Lung microvascular endothelial cell (primary cell): ENCODE results near the gene CSNK1G1. TPM values are rescaled to one million over a fixed set of nuclear protein-coding genes. Genes with fewer than 3 reads are reported as not detected.

Experiments
- DNase-seq, 2 donors: peaks; one replicate each; pipeline versions ENCODE4 v3.0.0 to v3.0.0-alpha.2; 2010; ENCODE audit warnings: low read depth in 2 of 2
- total RNA-seq: library from RNA; depleted of rRNA; stranded (reverse); fragments of >200 nt; gene quantifications from 2 replicates; pipeline ENCODE4 v1.2.1, GENCODE V29; 2014

Gene CSNK1G1
- total RNA-seq, 1 donor from 2014 or later, result 16.1 TPM

GRCh38 chr15:64197425-64197824, 158.5 kb downstream of the CSNK1G1 start:
- DNase-seq, result no peak

- no peak for DNase-seq
Measured at GRCh38 chr15:64193971-64194370, 162.0 kb downstream of the CSNK1G1 start.

DNA sequence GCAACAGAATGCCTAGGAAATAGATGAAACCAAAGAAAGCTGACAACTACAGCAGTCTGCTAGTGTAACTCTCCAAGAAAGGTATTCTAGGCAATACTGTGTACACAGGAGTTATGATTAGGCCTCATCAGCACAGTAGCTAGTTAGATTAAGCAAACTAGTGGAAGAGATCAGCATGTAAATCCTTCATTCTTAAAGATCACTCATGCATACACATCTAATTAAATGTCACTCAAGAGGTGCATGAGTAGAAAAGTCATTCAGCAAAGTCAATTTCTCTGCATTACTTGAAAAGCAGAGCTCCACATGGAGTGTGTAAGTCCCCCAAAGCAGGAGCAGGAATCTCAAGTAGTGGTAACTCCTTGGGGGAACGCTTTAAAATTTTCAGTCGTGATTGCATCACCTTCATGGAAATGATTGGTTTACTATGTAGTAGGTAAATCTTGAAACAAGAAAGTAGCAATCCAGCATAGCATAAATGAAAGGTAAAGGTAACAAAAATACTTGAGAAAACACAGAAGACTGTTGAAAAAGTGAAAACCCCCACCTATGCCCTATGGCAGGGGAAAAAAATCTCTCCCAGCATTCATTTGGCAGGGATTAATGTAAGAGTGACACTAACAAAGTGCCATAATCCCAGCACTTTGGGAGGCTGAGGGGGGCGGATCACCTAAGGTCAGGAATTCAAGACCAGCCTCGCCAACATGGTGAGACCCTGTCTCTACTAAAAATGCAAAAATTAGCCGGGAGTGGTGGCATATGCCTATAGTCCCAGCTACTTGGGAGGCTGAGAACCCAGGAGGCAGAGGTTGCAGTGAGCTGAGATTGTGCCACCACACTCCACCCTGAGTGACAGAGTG, 163.8 kb downstream of the CSNK1G1 start:
- no peak for DNase-seq

DNA sequence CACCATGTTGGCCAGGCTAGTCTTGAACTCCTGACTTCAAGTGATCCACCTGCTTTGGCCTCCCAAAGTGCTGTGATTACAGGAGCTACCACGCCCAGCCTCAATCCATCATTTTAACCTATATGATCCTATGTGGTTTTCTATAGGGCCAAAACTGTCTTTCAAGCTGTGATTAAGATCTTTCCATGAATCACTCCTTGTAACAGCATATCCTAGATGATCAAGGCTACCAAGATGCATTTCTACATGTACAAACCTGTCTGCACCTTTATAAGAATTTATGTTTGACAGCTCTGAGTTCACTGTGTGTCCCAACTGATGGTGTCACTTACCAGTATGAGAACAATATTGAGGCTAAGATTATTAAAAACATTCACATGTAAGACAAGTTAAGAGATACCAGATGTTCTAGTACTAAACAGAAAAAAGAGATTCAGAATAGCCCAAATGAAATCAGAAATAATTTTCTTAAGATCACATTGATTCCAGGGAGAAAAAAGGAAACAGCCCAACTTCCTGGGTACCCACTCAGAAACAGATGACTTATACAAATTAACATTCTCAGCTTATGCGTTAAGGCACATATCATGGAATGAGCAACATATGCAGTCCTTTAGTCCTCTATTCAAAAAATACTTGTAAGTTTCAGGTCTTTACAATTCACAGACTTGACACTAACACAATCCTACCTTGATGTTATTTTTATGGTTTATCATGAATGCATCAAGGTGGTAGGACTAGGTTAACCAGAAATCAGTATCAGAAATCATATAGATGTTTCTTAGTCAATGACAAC, 168.4 kb downstream of the CSNK1G1 start:
- DNase-seq, result no peak

- no peak for DNase-seq
Measured at GRCh38 chr15:64185146-64185911, 170.6 kb downstream of the CSNK1G1 start.

DNA sequence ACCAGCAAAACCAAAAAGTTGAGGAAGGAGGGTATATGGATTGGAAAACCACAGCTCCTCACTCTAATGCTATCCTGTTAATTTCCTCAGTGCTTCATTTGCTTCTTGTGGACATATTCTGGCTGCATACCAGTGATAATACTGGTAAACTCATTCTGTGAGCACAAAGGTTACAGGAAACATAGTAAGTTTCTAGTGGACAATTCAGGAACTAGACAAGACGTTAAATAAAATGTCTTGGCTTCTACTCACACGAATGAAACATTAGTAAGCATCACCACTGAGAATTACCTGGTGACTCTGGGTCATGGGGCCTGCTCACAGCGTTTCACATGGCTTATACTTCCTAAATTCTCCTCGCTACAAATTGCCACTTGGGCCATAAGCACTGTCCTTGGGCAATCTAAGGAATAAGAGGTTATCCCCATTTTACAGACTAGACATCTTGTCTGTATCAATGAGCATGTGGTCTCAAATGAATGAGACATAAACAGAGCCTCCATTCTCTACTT, 173.1 kb downstream of the CSNK1G1 start:
- peak in 1 of 2 donors; percentile 24 for DNase-seq

GRCh38 chr15:64180235-64180824, 175.6 kb downstream of the CSNK1G1 start:
- peak in 1 of 2 donors; percentile 61 for DNase-seq

- no peak for DNase-seq
Measured at GRCh38 chr15:64166102-64166890, 189.7 kb downstream of the CSNK1G1 start.

- no peak for DNase-seq
Measured at GRCh38 chr15:64164436-64164835, 191.5 kb downstream of the CSNK1G1 start.

- DNase-seq, result peak; percentile 65 to 86
Measured at GRCh38 chr15:64163659-64164362, 192.2 kb downstream of the CSNK1G1 start.

GRCh38 chr15:64162869-64163658, 192.9 kb downstream of the CSNK1G1 start, which contains the start of gene PPIB:
PPIB (minus strand) TSS chr15:64163022; CDS start chr15:64162986, 36 bp downstream.
- DNase-seq, result peak; percentile 98 to 99

DNA sequence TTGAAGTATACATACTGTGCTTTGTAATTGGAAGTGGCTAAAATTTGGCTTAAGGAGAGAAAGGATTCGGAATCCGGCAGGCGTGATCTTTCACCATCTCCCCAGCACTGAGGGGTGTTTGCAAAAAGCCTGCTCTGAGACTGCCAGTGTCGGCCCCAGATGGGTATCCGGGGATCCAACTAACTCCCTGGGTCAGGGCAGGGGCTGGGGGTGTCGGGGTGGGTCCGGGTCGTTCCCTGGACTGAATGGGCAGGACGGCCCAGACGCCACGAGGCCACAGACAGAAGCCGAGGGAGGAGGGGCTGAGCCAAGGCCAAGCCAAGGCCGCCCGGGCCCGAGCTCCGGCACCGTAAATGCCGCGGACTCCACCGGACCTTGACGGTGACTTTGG, 193.5 kb downstream of the CSNK1G1 start:
- no peak for DNase-seq

- peak; percentile 17 to 20 for DNase-seq
Measured at GRCh38 chr15:64161688-64162477, 194.1 kb downstream of the CSNK1G1 start.

GRCh38 chr15:64158363-64159134, 197.4 kb downstream of the CSNK1G1 start:
- no peak for DNase-seq

GRCh38 chr15:64157599-64158125, 198.3 kb downstream of the CSNK1G1 start:
- no peak for DNase-seq

DNA sequence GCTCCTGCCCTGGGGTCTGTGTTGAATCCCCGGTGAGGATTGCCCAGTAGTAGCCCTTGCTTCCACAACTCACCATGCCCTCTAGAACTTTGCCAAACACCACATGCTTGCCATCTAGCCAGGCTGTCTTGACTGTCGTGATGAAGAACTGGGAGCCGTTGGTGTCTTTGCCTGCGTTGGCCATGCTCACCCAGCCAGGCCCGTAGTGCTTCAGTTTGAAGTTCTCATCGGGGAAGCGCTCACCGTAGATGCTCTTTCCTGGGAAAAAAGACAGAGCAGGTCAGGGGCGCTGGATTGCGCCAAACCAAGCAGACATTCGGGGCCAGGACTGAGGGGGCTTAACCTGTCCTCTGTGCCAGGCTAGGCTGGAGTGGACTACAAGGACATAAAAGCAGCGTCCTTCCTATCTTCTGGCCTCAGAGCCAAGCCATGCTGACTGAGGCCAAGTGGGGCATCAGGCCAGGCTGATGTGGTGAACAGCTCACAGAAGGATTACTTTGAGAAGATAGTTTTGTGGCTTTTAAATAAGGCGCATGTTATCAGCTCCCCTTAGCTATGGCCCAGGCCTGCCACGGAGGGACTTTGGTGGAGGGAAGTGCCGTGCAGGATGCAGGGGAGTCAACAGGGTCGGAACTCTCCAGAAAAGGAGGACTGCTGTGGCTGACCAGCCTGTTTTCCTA, 199.2 kb downstream of the CSNK1G1 start:
- no peak for DNase-seq
